ENCODE data around the gene WDFY2.

WDFY2 gene

GRCh38 chr13:51714663-51715168 lies 130.5 kb downstream of the WDFY2 start:
- DNase-seq, result no peak

GRCh38 chr13:51715613-51716012 lies 131.4 kb downstream of the WDFY2 start:
- DNase-seq, result peak; percentile 1

GRCh38 chr13:51717786-51718398 lies 133.6 kb downstream of the WDFY2 start:
- peak; percentile 49 for DNase-seq

GRCh38 chr13:51719394-51719793 lies 135.1 kb downstream of the WDFY2 start:
- DNase-seq, result no peak

GRCh38 chr13:51721496-51721895 lies 137.2 kb downstream of the WDFY2 start:
- no peak for DNase-seq

- DNase-seq, result no peak
Measured at GRCh38 chr13:51723529-51723928, 139.3 kb downstream of the WDFY2 start.

GRCh38 chr13:51724721-51725120 lies 140.5 kb downstream of the WDFY2 start:
- DNase-seq, result no peak

- no peak for DNase-seq
Measured at GRCh38 chr13:51726446-51727193, 142.4 kb downstream of the WDFY2 start.

- DNase-seq, result no peak
Measured at GRCh38 chr13:51727634-51728274, 143.5 kb downstream of the WDFY2 start.

- DNase-seq, result no peak
Measured at GRCh38 chr13:51728275-51728673, 144.0 kb downstream of the WDFY2 start.

- no peak for DNase-seq
Measured at GRCh38 chr13:51728972-51729371, 144.7 kb downstream of the WDFY2 start.

- DNase-seq, result no peak
Measured at GRCh38 chr13:51729866-51730553, 145.7 kb downstream of the WDFY2 start.

GRCh38 chr13:51730927-51731326 lies 146.7 kb downstream of the WDFY2 start:
- no peak for DNase-seq

GRCh38 chr13:51731759-51732158 lies 147.5 kb downstream of the WDFY2 start:
- peak; percentile 7 for DNase-seq

- DNase-seq, result peak; percentile 49
Measured at GRCh38 chr13:51733374-51734298, 149.4 kb downstream of the WDFY2 start.

GRCh38 chr13:51734786-51735185 lies 150.5 kb downstream of the WDFY2 start:
- DNase-seq, result no peak

GRCh38 chr13:51737609-51738008 lies 153.3 kb downstream of the WDFY2 start:
- no peak for DNase-seq

- DNase-seq, result no peak
Measured at GRCh38 chr13:51738226-51738905, 154.1 kb downstream of the WDFY2 start.

- DNase-seq, result no peak
Measured at GRCh38 chr13:51739027-51739764, 154.9 kb downstream of the WDFY2 start.

GRCh38 chr13:51740698-51741097 lies 156.4 kb downstream of the WDFY2 start:
- no peak for DNase-seq

GRCh38 chr13:51742031-51742430 lies 157.8 kb downstream of the WDFY2 start:
- no peak for DNase-seq

All from NCI-H69 (cell line).